ENCODE measurements around the gene SNRPD3.

DNA sequence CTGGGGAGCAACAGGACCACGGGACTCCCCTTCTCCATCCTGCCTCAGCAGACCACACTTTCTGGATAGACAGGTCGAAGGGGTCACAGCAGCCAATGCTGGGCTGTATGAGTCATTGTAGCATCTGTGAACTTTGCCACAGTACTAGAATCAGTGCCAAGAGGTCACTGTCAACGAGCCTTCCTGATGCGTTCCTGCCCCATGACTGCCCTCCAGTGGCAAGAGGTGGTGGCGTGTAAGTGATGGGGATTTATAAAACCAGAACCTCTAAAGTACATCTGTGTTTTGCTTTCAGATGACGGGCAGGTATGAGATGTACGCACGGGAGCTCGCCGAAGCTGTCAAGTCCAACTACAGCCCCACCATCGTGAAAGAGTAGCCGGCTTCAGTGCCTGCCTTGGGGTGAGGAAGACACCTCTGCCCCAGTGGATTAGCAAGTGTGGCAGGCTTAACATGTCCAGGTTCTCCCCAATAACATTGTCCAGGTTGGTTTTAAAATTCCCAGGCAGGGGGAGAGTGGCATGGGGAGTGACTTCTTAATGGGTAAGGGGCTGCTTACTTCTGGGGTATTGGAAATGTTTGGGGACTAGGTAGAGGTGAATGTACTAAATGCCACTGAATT, 30.3 kb upstream of the SNRPD3 start:
- peak; percentile 93 for TF ChIP-seq CTCF (IDR thresholded peaks at IDR 0.05; ENCODE audit: low read depth, low read length, poor library complexity, severe bottlenecking)
- no peak for TF ChIP-seq EZH2phosphoT487 (IDR thresholded peaks at IDR 0.05; ENCODE audit: borderline replicate concordance, low read length)

Data from DOHH2 (cell line).